ENCODE measurements around the gene TDRD12. TPM values are rescaled to one million over a fixed set of nuclear protein-coding genes. Genes with fewer than 3 reads are reported as not detected.
"Not testable (repeated sequence)": the region's sequence is repeated elsewhere in the genome, so short reads cannot be mapped to it uniquely, and the experiment has no call there.

TDRD12 gene
- total and polyA plus RNA-seq, 4 donors, result under 0.01 to 0.23 (median 0.02) TPM; not detected in 1

- TF ChIP-seq TAF1 (conservative IDR thresholded peaks at IDR 0.05), result no peak
- TF ChIP-seq, protein P1, sequence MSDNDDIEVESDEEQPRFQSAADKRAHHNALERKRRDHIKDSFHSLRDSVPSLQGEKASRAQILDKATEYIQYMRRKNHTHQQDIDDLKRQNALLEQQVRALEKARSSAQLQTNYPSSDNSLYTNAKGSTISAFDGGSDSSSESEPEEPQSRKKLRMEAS (IDR thresholded peaks at IDR 0.05), result no peak
- no peak for TF ChIP-seq CTCF (IDR thresholded peaks at IDR 0.05; ENCODE audit: low read depth, low read length, missing input control)
- TF ChIP-seq JUND (IDR thresholded peaks at IDR 0.05), result no peak
- TF ChIP-seq SP1 (IDR thresholded peaks at IDR 0.05), result no peak
- Histone ChIP-seq H3K9me3 (ENCODE audit: control insufficient read depth in 4 of 4, low read length in 3 of 4) (no peaks in the 10 kb centered on the region), H3K27me3 (ENCODE audit: control insufficient read depth in 4 of 4, insufficient read depth in 4 of 4, low read length in 3 of 4) (no peaks in the 10 kb centered on the region), H3K9ac (ENCODE audit: low read depth in 1 of 2, low read length in 2 of 2) (no peak overlapping the region), H3K36me3 (ENCODE audit: control insufficient read depth in 4 of 4, insufficient read depth in 3 of 4, low read depth in 1 of 4, low read length in 3 of 4) (peaks cover 0 to 10% (median 4%) of the 10 kb centered on the region in 4 donors), H3K27ac (ENCODE audit: low read depth in 1 of 2, low read length in 2 of 2) (no peak overlapping the region), H3K4me1 (ENCODE audit: control insufficient read depth in 4 of 4, insufficient read depth in 4 of 4, low read length in 3 of 4) (no peaks in the 10 kb centered on the region), H3K4me3 (ENCODE audit: low read depth in 1 of 3, low read length in 3 of 3) (no peak overlapping the region)
- DNase-seq (ENCODE audit: low spot score), result no peak
- WGBS, result 94% methylated on average over 6 of the region's 6 CpGs
Measured at GRCh38 chr19:32711747-32712146, 7.8 kb upstream of the TDRD12 start.

- not testable (repeated sequence) for H3K36me3 ChIP-seq (ENCODE audit: control insufficient read depth in 4 of 4, insufficient read depth in 3 of 4, low read depth in 1 of 4, low read length in 3 of 4); DNase-seq (ENCODE audit: low spot score)
- 97% methylated on average over 7 of the region's 7 CpGs for WGBS
Measured at GRCh38 chr19:32716203-32716602, 3.4 kb upstream of the TDRD12 start.

DNA sequence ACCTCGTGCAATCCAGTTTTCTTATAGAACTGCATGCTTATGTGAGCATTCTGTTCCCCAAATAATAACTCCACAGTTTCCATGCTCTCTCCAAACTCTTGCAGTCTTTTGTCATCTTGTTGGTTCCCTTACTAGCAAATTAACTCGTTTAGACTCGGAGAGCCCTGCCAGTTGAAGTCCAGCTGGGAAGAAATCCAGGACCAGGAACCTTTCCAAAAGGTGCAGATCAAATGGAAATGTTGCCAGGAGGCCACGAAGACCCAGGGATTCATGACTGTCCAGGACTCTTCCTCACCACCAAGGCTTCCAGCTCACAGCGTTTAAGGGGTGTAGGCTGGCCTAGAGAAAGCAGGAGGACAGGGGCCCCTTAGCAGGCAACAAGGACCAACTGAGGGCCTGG is 2.1 kb upstream of the TDRD12 start:
- WGBS, result 60% methylated on average over 5 of the region's 5 CpGs
- H3K4me1 ChIP-seq (ENCODE audit: control insufficient read depth in 4 of 4, insufficient read depth in 4 of 4, low read length in 3 of 4), result no peaks in the 10 kb centered on the region
- no peak for DNase-seq (ENCODE audit: low spot score)
- H3K4me3 ChIP-seq (ENCODE audit: low read depth in 1 of 3, low read length in 3 of 3), result no peak overlapping the region
- H3K27ac ChIP-seq (ENCODE audit: low read depth in 1 of 2, low read length in 2 of 2), result no peak overlapping the region
- H3K9ac ChIP-seq (ENCODE audit: low read depth in 1 of 2, low read length in 2 of 2), result no peak overlapping the region
- H3K36me3 ChIP-seq (ENCODE audit: control insufficient read depth in 4 of 4, insufficient read depth in 3 of 4, low read depth in 1 of 4, low read length in 3 of 4), result peaks cover 0 to 4% (median under 1%) of the 10 kb centered on the region in 4 donors
- TF ChIP-seq TAF1 (conservative IDR thresholded peaks at IDR 0.05) (no peak), HNF4A (conservative IDR thresholded peaks at IDR 0.05) (no peak), FOXA1 (IDR thresholded peaks at IDR 0.05) (no peak), RAD21 (IDR thresholded peaks at IDR 0.05) (no peak), NR2F2 (IDR thresholded peaks at IDR 0.05) (no peak), SP1 (IDR thresholded peaks at IDR 0.05) (no peak), CTCF (IDR thresholded peaks at IDR 0.05; ENCODE audit: low read depth, low read length, missing input control) (no peak), HNF4G (IDR thresholded peaks at IDR 0.05) (no peak), FOXA2 (IDR thresholded peaks at IDR 0.05) (no peak), GABPA (IDR thresholded peaks at IDR 0.05 in 1 of 2, conservative IDR thresholded peaks at IDR 0.05 in 1 of 2) (no peak), JUND (IDR thresholded peaks at IDR 0.05) (no peak)
- TF ChIP-seq, protein P2, sequence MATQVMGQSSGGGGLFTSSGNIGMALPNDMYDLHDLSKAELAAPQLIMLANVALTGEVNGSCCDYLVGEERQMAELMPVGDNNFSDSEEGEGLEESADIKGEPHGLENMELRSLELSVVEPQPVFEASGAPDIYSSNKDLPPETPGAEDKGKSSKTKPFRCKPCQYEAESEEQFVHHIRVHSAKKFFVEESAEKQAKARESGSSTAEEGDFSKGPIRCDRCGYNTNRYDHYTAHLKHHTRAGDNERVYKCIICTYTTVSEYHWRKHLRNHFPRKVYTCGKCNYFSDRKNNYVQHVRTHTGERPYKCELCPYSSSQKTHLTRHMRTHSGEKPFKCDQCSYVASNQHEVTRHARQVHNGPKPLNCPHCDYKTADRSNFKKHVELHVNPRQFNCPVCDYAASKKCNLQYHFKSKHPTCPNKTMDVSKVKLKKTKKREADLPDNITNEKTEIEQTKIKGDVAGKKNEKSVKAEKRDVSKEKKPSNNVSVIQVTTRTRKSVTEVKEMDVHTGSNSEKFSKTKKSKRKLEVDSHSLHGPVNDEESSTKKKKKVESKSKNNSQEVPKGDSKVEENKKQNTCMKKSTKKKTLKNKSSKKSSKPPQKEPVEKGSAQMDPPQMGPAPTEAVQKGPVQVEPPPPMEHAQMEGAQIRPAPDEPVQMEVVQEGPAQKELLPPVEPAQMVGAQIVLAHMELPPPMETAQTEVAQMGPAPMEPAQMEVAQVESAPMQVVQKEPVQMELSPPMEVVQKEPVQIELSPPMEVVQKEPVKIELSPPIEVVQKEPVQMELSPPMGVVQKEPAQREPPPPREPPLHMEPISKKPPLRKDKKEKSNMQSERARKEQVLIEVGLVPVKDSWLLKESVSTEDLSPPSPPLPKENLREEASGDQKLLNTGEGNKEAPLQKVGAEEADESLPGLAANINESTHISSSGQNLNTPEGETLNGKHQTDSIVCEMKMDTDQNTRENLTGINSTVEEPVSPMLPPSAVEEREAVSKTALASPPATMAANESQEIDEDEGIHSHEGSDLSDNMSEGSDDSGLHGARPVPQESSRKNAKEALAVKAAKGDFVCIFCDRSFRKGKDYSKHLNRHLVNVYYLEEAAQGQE (IDR thresholded peaks at IDR 0.05), result no peak
- TF ChIP-seq, protein P1 (IDR thresholded peaks at IDR 0.05), result no peak
- TF ChIP-seq, protein P3, sequence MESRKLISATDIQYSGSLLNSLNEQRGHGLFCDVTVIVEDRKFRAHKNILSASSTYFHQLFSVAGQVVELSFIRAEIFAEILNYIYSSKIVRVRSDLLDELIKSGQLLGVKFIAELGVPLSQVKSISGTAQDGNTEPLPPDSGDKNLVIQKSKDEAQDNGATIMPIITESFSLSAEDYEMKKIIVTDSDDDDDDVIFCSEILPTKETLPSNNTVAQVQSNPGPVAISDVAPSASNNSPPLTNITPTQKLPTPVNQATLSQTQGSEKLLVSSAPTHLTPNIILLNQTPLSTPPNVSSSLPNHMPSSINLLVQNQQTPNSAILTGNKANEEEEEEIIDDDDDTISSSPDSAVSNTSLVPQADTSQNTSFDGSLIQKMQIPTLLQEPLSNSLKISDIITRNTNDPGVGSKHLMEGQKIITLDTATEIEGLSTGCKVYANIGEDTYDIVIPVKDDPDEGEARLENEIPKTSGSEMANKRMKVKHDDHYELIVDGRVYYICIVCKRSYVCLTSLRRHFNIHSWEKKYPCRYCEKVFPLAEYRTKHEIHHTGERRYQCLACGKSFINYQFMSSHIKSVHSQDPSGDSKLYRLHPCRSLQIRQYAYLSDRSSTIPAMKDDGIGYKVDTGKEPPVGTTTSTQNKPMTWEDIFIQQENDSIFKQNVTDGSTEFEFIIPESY (IDR thresholded peaks at IDR 0.05), result no peak
- H3K9me3 ChIP-seq (ENCODE audit: control insufficient read depth in 4 of 4, low read length in 3 of 4), result no peaks in the 10 kb centered on the region
- no peaks in the 10 kb centered on the region for H3K27me3 ChIP-seq (ENCODE audit: control insufficient read depth in 4 of 4, insufficient read depth in 4 of 4, low read length in 3 of 4)

More at GRCh38 chr19:32716203-32716602, 3.4 kb upstream of the TDRD12 start:
- not testable (repeated sequence) for H3K4me1 ChIP-seq (ENCODE audit: control insufficient read depth in 4 of 4, insufficient read depth in 4 of 4, low read length in 3 of 4); H3K27ac ChIP-seq (ENCODE audit: low read depth in 1 of 2, low read length in 2 of 2); H3K4me3 ChIP-seq (ENCODE audit: low read depth in 1 of 3, low read length in 3 of 3); H3K9me3 ChIP-seq (ENCODE audit: control insufficient read depth in 4 of 4, low read length in 3 of 4); H3K27me3 ChIP-seq (ENCODE audit: control insufficient read depth in 4 of 4, insufficient read depth in 4 of 4, low read length in 3 of 4); H3K9ac ChIP-seq (ENCODE audit: low read depth in 1 of 2, low read length in 2 of 2)

All from liver (tissue), 9 donors.